GM04504 (cell line): ENCODE data around the gene HSP90AB1.
"Not testable (repeated sequence)": the region's sequence is repeated elsewhere in the genome, so short reads cannot be mapped to it uniquely, and the experiment has no call there.

ENCODE experiments used
- DNase-seq: peaks from one replicate; pipeline ENCODE4 v3.0.0-alpha.2; 2012; ENCODE audit warnings: low read depth

Gene HSP90AB1

DNA sequence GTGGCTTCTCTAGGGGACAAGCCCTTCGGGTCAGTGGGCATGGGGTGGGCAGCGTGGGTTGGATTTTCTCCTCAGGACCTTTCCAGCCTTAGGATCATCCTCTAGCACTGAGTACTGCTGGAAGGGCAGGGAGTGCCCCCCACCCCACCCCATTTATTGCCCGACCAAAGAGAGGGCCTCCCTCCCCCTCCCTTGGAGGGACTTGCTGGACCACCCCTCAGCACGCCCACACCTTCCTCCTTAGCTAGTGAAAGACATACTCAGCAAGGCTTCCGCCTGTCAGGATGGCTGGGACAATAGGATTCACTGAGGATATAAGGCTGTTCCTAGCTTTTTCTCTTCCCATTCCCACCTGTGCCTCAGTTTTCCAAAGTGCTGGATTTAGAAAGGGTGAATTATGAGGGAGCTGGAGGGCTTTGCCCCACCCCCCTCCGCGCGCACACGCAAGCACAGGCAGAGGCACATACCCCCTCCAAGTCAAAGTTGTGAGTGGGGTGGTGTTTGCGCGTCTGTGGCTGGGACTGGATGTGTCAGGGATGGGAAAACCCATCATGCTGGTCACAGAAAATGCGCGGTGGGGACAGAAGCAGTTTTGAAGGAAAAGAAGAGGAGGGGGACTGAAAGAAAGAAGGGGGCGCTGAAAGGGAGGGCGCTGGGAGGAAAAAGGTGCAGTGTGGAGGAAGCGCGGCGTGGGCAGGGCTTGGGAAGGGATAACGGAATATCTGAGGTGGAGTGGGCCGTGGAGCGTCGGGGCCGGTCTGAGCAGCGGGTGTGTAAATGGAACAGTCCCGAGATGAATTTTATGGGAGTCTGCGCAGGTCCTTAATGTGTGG is 24.2 kb upstream of the HSP90AB1 start:
- DNase-seq: no peak

DNA sequence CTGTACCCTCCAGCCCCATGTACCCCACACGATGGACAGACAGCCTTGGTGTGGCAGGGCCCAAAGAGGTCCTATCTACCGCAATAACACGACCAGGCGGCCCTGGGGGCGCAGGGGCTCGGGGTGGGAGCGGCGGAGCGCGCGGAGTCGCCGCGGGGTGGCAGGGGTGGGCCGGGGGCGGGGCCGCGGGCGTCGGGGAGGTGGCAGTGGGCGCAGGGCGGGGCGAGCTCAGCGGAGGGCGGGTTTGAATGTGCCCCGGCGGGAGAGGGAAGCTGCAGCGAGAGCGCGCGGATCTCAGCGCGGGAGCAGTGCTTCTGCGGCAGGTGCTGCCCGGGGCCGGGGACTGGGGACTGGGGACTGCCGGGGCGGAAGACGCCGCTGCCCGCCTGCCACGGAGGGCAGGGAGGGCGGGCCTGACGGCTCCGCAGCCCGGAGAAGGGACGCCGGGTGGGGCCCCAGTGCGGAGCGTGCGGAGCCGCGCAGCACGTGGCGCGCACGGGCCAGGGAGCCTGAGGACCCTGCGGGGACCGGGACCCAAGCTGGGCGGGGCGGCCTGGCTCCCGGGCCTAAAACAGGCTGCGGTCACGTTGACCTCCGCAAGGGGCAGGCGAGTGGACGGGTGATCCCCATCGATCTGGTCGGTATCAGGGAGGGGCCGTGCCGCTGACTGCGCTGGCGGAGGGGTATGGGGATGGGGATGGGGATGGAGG is 23.4 kb upstream of the HSP90AB1 start, which contains the start of gene SLC29A1:
Gene SLC29A1 (plus strand): TSS at position 277 of the 710 bp plus-strand sequence. CDS start 3,719 bp downstream, outside the sequence.
- DNase-seq: no peak

DNA sequence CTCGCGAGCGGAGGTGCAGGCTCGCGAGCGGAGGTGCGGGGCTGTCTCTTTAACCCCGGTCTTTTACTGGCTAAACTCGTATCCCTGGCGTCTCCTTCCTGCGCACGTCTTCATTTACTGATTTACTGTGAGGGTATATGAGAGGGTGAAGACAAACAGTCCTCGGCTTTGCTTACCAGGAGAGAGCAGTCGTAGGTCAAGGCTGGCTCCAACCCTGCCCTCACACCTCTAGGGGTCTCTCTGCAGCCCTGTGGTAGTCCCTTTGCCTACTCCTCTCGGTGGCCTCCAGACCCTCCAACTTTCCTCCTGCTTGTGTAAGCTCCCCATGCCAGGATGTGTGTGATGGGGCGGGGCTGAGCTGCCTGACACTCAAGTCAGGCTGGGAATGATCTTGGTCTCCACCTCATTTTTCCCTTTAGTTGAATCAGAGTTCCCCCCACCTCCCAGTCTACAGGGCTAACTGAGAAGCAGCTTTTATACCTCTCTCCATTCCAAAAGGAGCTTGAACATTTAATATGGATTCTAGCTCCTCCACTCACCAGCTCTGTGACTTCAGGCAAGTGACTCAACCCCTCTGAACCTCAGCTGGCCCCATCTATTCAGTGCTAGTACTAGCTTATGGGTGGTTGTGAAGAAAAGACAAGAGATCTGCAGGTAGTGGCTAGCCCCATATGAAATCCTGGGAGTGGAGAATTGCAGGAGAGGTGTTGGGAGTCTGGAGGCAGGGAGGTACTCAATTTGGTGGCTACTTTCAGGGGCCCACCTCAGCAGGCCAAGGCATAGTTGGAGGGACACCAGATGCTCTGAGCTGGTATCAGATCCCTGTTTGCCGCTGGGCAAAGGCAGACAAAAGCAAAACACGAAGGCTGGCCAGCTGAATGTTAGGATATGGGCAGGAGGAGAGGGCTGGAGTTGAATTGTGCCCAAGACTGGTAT is 22.6 kb upstream of the HSP90AB1 start:
- DNase-seq: no peak

DNA sequence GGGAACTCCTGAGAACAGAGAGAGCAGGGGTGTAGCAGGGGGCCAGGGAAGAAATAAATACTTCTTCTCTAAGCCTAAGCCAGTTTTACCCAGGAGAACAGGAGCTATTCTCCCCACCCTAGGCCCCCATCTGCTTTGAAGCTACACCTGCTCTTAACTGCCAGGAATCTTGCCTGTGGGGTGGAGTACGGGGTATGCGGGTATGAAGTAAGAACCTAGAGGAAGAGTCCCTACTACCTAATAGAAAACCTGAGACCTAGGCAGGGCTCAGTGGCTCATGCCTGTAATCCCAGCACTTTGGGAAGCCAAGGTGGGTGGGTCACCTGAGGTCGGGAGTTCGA is 22.0 kb upstream of the HSP90AB1 start:
- DNase-seq: no peak

DNA sequence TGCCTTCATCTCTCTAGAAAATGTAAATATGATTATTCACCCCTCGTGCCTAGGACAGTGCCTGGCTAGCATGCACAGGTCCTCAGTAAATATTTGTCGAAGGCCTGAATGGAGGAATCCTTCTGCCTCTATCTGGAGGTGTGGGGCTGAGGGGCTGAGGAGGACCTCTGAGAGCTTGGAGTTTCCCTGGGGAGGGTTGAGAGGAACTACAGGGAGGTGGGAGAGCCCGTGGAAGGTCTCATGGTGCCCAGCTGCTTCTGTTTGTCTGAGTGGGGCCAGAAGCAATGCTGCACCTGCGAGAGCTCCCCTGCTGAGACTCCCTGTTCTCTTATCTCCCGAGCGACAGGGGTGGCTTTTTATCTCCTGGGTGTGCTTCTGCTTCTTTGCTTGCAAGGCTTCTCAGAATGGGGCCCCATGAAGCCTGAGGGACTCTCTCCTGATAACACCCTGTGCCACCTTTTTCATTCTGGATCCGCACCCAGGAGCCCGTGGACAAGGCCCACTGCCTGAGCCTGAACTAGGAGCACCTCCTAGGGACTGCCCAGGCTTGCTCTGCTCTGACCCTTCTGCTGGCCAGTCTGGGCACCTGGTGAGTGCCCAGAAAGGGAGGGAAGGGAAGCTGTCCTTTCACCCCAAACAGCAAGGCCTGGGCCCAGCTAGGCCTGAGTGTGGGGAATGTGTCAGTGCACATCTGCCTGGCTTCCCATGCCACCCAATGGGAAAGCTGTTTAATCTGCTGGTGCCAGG is 21.1 kb upstream of the HSP90AB1 start:
- DNase-seq: no peak

DNA sequence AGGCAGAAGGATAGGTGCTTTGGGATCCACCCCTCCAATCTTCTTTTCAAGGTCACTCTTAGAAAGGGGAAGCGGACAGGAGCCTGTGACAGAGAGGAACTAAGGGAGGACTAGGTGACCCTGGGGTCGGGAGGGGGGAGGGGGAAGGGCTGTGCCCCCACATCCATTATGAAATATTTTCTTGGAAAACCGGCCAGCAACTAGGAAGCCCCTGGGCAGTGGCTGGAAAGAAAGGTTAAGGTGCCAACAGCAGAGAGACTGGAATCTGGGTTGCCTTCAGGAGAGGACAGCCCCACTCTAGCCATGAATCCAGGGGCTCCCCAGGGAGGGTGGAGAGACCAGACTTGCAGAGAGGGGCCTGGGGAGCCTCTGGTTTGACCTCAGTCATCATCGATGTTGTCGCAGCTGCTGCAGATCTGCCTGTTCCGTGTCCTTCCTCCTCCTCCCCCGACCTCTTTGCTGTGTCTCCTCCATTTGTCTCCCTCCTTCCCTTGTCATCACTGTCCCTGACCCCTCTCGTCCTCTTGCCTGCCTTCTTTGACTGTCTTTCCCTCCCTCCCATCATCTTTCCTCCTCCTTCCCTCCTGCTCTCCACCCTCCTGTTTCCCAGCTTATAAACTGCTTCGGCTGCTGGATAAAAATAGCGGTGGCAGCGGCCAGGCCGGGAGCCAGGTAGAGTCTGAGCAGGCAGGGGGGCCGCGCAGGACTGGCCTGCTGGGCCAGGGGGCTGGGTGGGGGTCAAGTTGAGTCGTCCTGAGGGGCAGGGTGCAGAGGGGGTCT is 20.3 kb upstream of the HSP90AB1 start:
- DNase-seq: no peak

DNA sequence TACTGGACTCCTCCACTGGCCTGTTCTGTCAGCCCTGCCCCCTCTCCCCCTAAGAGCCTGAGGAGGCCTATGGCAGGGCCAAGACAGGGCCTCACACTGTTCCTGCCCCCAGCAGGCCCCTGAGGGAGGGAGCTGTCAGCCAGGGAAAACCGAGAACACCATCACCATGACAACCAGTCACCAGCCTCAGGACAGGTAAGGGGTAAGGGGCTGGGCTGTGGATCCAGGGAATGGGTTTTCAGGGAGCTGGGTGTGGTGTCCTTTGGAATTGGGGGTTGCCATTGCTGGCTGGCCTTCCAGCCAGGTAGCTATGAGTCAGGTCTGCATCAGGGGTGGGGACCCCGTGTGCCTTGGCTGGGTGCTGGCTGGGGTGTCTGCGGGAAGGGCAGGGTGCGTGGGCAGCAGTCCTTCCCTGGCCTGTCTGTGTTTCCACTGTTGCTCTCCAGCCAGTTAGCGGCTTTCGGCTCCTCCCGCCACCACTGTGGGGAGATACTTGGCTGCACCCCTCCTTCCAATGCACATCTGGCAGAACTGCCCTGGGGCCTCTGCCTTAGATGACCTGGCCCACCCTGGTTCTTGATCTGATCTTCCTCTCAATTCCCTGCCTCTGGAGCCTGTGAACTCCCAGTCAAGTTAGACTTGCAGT is 19.6 kb upstream of the HSP90AB1 start:
- DNase-seq: no peak

DNA sequence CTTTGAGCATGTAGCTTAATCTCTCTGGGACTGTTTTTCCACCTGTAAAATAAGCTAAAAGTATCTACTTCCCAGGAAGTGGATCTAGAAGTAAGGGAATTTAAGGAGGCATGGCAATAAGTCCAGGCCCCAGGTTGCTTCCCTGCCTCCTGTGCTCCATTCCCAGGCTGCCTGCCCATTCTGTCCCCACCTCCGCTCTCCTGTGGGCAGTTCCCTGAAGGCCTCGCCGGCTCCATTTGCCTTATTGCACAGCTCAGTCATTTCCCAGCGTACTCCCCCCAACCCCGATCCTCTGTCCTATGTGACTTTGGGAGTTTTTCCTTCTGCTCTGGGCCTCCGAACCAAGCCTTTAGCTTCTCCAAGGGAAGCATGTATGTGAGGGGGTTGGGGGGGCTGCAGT is 18.9 kb upstream of the HSP90AB1 start:
- DNase-seq: no peak

DNA sequence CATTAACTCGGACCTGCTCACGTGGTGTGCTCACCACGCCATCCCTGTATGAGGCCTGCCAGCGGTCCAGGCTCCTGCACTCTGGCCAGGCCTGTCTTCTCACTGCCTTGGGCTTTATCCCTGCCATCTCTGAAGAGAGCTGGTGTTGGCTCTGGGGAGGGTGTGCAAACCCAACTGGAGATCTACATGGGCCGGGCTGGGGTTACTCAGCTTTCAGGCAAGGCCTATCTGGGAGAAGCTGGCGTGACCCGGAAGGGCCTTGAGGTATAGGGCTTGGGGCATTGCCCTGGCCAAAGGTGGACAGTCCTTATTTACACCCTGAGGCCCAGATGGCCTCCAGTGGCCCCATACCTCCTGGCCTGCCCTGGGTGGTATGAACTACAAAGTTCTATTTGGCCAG is 18.5 kb upstream of the HSP90AB1 start:
- DNase-seq: no peak

DNA sequence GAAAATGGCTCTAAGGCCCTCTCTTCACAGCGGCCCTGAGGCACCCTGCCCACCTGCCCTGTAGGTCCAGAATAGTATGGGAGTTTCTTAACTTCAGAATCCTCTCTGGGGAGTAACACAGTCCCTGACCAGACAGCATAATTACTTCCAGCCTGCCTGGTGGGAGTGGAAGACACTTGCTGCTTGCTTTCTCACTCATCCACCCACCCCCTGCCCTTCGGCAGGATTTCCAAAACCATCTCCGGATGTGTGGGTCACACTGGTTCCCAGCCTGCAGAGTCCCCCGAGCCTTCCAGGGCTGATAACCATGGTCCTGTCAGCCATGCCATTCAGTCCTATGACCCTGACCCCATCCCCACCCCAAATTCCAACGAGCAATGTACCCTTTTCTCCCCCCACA is 18.1 kb upstream of the HSP90AB1 start:
- no peak for DNase-seq

DNA sequence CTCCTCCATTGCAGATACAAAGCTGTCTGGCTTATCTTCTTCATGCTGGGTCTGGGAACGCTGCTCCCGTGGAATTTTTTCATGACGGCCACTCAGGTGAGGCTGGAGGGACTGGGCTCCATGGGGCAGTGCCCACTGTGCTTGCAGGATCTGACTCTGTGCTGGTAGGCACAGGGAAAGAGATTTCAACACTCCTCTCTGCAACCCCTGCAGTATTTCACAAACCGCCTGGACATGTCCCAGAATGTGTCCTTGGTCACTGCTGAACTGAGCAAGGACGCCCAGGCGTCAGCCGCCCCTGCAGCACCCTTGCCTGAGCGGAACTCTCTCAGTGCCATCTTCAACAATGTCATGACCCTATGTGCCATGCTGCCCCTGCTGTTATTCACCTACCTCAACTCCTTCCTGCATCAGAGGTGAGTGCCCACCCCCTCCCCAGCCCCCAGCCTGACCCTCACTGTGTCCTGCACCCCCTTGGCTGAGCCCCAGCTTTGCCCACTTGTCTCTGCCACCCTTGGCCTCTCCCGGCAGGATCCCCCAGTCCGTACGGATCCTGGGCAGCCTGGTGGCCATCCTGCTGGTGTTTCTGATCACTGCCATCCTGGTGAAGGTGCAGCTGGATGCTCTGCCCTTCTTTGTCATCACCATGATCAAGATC is 17.4 kb upstream of the HSP90AB1 start:
- no peak for DNase-seq

DNA sequence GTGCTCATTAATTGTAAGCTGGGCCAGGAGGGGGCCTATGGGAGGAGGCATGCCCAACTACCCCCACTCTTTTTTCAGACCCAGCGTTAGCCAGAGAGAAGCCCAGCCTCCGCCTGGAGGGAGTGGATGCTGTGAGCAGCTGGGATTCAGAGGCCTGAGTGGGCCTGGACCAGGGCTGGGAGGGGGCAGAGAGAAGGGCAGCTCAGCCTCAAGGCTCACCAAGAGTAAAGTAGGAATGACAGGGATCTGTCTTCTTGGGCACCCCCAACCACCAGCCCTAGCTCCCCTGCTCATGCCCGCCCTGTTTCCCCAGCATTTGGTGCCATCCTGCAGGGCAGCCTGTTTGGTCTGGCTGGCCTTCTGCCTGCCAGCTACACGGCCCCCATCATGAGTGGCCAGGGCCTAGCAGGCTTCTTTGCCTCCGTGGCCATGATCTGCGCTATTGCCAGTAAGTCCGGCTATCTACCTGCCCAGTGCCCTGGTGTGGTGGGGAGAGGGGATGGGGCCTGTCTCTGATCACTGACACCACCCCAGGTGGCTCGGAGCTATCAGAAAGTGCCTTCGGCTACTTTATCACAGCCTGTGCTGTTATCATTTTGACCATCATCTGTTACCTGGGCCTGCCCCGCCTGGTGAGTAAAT is 16.7 kb upstream of the HSP90AB1 start:
- no peak for DNase-seq

DNA sequence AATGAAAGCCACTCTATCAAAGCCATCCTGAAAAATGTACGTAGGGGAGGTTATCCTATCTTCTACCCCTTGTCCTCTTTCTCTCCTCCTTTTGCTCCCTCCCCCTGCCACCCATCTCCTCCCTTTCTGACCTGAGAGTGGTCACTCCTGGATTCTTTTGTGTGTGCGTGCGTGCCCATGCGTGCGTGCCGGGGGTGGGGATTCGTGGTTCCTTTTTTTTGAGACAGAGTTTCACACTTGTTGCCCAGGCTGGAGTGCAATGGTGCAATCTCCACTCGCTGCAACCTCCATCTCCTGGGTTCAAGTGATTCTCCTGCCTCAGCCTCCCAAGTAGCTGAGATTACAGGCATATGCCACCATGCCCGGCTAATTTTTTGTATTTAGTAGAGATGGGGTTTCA is 15.5 kb upstream of the HSP90AB1 start:
- DNase-seq: not testable (repeated sequence)

DNA sequence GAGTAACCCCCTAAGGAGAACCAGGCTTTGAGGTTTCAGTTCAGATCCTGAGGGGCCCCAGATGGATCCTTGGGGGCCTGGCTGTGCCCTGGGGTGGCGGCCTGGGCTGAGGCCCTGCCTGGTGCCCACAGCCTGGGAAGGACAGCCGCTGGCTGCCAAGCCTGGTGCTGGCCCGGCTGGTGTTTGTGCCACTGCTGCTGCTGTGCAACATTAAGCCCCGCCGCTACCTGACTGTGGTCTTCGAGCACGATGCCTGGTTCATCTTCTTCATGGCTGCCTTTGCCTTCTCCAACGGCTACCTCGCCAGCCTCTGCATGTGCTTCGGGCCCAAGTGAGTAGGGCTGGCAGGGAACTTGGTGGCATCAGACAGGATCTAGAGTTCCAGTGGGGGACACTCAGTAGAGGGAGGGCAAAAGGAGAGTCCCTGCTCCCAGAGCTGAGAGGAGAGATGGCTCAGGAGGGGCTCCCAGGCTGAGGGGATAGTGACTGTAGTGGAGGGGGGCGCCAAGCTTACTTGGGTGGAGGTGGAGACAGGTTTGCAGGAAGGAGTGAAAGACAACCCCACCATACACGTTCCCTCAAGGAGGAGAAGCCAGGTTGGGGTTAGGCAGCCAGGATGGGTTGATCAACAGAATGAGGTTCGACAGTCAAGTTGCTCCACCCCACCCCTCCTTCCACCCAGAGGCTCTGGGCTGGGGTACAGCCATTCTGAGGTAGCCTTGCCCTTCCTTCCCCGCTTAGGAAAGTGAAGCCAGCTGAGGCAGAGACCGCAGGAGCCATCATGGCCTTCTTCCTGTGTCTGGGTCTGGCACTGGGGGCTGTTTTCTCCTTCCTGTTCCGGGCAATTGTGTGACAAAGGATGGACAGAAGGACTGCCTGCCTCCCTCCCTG is 14.0 kb upstream of the HSP90AB1 start:
- DNase-seq: no peak

DNA sequence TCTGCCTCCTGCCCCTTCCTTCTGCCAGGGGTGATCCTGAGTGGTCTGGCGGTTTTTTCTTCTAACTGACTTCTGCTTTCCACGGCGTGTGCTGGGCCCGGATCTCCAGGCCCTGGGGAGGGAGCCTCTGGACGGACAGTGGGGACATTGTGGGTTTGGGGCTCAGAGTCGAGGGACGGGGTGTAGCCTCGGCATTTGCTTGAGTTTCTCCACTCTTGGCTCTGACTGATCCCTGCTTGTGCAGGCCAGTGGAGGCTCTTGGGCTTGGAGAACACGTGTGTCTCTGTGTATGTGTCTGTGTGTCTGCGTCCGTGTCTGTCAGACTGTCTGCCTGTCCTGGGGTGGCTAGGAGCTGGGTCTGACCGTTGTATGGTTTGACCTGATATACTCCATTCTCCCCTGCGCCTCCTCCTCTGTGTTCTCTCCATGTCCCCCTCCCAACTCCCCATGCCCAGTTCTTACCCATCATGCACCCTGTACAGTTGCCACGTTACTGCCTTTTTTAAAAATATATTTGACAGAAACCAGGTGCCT is 13.3 kb upstream of the HSP90AB1 start:
- no peak for DNase-seq

DNA sequence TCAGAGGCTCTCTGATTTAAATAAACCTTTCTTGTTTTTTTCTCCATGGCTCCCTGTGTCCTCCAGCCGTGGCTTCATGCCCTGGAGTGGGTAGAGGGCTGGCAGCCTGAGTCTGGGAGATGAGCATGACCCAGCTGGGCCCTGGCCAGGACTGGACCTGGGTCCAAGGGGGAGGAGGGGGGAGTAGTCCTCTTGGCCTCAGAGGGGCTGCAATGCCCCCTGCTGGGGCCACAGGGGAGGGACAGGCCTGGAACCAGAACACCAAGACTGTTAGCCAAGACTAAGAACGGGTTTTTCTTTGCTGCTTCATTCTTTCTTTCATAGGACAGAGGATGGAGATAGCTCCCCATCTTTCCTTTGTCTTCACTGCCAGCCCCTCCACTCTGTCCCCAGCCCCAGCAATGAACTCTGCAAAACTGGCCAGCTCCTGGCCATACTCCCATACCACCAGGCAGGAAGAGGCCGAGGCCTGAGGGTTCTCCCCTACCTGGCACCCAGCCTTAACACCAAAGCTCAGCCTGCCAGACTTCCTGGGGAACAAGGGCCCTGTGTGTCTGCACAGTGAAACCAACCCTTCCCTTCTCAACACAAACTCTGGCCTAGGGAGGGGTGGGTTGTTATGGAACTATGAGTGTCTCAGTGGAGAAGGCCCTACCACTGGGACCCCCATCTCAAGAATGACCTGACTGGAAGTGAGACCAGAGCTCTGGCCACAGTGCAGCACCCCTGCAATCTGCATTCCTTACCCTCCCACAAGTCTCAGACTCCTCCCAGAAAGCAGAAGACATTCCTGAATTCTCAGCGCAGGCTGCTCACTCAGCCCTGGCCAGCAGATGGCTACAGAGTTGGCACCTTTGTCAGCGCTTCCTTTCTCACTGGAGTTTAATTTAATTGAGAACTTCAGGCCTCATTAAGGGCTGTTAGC is 12.5 kb upstream of the HSP90AB1 start:
- DNase-seq: peak; percentile 51

DNA sequence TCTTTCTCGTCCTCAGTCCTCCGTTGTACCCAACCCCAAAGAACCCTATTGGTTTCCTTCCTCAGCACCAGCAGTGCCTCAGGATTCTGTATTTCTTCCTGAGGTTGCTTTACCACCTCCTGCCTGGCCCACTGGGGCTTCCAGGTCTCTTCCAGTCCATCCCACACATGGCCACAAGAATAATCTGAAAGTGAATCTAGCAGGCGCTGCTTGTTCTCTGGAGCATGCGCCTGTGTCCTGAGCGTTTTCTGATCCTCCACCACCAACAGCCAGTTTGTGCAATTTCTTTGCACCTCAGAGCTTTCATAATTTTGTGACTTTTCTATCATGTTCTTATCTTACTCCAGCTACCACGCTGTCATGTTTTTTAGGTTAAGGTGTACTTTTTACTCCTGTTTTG is 11.6 kb upstream of the HSP90AB1 start:
- DNase-seq: no peak
